Endothelial cell (in vitro differentiated cells): ENCODE results near the gene SEMA6A. TPM values are rescaled to one million over a fixed set of nuclear protein-coding genes. Genes with fewer than 3 reads are reported as not detected.

Source experiments
- DNase-seq: peaks from one replicate; pipeline ENCODE4 v3.0.0; 2021; ENCODE audit warnings: low spot score
- H3K27ac Mint-ChIP-seq: one replicate; pipeline ENCODE4 v1.8.0; 2021; ENCODE audit warnings: mixed read lengths, inconsistent platforms; ENCODE audit not compliant: unreplicated experiment
- H3K27me3 Mint-ChIP-seq: one replicate; pipeline ENCODE4 v1.8.0; 2021; ENCODE audit warnings: mild to moderate bottlenecking, moderate library complexity, mixed read lengths, inconsistent platforms; ENCODE audit not compliant: unreplicated experiment
- H3K36me3 Mint-ChIP-seq: one replicate; pipeline ENCODE4 v1.8.0; 2021; ENCODE audit warnings: mild to moderate bottlenecking, low read depth, mixed read lengths, inconsistent platforms; ENCODE audit not compliant: unreplicated experiment
- H3K4me1 Mint-ChIP-seq: one replicate; pipeline ENCODE4 v1.8.0; 2021; ENCODE audit warnings: mild to moderate bottlenecking, mixed read lengths, inconsistent platforms; ENCODE audit not compliant: unreplicated experiment
- H3K4me3 Mint-ChIP-seq: one replicate; pipeline ENCODE4 v1.8.0; 2021; ENCODE audit warnings: mild to moderate bottlenecking, mixed read lengths, inconsistent platforms; ENCODE audit not compliant: unreplicated experiment
- H3K9me3 Mint-ChIP-seq: one replicate; pipeline ENCODE4 v1.8.0; 2021; ENCODE audit warnings: mixed read lengths, inconsistent platforms; ENCODE audit not compliant: unreplicated experiment
- total RNA-seq: library from RNA; stranded (reverse); fragmentation: NEBNext Ultra II Directional; extraction: Animal tissue kit (Norgen Biotek cat#: 25700); gene quantifications from one replicate; pipeline ENCODE4 v1.2.1, GENCODE V29; 2021; ENCODE audit not compliant: unreplicated experiment
- TF ChIP-seq, protein P1 (sequence below): fragments of 200-600 bp; sonication (generic); IDR thresholded peaks from one replicate; pipeline ENCODE4 v1.5.0; 2021; ENCODE audit warnings: antibody characterized with exemption; ENCODE audit not compliant: unreplicated experiment

SEMA6A gene
- total RNA-seq, 1 donor from 2014 or later: 180 TPM

DNA sequence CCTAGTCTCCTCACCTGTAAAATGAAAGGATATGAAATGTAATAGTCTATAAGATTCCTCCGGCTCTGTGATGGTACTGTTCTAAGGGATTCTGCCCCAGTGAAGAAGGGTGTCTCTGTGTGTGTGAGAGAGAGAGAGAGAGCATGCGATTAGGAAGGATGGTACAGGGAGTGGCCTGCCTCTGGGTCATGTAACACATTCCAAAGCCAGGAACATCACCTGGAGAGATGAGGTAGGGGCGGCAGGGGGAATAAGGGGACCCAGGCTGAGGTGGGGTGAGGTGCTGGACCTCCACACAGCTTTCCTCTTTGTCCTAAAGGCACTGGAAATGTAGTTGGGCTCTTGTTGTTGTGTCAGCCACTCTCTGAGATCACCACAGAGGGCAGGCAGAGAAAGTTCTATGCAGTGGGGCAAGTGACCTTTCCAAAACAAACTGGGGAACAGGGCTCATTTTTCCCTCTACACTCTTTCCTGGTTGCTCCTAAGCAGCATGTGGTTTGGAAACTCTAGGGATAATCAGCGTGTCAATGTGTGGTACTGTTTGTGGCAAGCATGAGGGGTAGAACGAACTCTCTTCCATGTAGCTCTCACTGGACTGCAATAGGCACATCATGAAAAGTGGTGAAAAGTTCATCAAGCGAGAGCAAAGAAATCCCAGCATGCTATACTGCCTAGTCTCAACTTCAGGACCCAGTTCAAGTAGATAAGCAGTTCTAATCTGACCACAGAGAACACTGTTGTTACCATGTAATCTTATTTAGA is 65.0 kb downstream of the SEMA6A start:
- TF ChIP-seq, protein P1, sequence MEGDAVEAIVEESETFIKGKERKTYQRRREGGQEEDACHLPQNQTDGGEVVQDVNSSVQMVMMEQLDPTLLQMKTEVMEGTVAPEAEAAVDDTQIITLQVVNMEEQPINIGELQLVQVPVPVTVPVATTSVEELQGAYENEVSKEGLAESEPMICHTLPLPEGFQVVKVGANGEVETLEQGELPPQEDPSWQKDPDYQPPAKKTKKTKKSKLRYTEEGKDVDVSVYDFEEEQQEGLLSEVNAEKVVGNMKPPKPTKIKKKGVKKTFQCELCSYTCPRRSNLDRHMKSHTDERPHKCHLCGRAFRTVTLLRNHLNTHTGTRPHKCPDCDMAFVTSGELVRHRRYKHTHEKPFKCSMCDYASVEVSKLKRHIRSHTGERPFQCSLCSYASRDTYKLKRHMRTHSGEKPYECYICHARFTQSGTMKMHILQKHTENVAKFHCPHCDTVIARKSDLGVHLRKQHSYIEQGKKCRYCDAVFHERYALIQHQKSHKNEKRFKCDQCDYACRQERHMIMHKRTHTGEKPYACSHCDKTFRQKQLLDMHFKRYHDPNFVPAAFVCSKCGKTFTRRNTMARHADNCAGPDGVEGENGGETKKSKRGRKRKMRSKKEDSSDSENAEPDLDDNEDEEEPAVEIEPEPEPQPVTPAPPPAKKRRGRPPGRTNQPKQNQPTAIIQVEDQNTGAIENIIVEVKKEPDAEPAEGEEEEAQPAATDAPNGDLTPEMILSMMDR: no peak
- H3K27me3 Mint-ChIP-seq: no peaks in the 10 kb centered on the region
- no peak overlapping the region for H3K4me3 Mint-ChIP-seq
- no peaks in the 10 kb centered on the region for H3K9me3 Mint-ChIP-seq
- no peak for DNase-seq
- H3K4me1 Mint-ChIP-seq: peaks cover 33% of the 10 kb centered on the region
- H3K27ac Mint-ChIP-seq: no peak overlapping the region
- H3K36me3 Mint-ChIP-seq: peaks cover 7% of the 10 kb centered on the region

DNA sequence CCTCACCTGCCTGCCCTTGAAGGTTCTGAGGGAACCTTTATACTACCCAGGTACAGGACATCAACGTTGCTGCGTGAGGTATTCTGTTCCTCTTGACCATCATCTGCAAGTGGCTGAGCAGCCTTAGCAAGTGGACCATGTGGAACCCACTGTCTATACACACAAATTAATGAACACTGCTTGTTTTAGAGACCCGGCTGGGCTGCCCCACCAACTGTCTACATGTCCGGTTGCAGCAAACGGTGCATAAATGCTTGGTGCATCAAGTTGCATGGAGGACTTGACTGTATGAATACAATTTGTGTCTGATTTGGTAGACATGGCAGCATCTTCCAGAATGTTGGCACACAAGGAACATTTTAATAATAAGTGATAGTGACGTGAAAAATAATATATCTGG is 65.8 kb downstream of the SEMA6A start:
- H3K27me3 Mint-ChIP-seq: no peaks in the 10 kb centered on the region
- no peak for DNase-seq
- H3K27ac Mint-ChIP-seq: no peak overlapping the region

DNA sequence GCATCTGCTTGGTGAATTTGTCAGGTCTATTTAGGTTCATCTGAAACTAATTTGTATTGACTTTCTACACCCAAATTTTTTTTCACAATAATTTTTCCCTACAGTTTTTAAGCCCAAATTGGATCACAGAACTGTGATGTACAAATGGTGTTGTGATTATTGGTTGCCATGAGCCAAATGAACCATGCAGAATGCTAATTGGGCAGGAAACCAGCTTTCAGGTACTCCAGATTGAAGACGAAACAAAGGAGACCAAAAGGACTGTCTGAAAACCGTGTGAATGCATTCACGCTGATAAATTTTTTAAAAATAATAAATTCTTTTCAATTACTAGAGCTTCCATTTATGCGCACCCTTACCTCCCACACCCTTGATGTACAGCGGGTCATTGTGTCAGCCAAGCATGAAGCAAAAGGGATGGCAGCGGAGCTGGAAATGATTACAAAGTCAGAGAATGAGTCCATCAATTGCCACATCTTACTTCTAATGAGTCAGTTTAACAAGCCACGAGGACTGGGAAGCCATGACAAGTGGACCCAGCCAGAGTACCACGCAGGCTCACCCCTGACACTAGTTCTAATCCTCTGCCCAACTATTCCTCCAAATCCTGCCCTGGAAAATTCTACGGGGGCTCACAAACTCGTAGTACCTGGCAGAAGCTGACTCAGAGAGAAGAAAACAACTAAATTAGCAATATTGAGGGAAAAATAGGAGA is 66.5 kb downstream of the SEMA6A start:
- Mint-ChIP-seq H3K4me1 (peaks cover 33% of the 10 kb centered on the region), H3K27ac (no peak overlapping the region), H3K36me3 (peaks cover 10% of the 10 kb centered on the region), H3K27me3 (no peaks in the 10 kb centered on the region), H3K4me3 (no peak overlapping the region), H3K9me3 (no peaks in the 10 kb centered on the region)
- no peak for DNase-seq
- TF ChIP-seq, protein P1: no peak

More for the DNA sequence above, 65.8 kb downstream of the SEMA6A start:
- peaks cover 33% of the 10 kb centered on the region for H3K4me1 Mint-ChIP-seq
- H3K9me3 Mint-ChIP-seq: no peaks in the 10 kb centered on the region
- peaks cover 12% of the 10 kb centered on the region for H3K36me3 Mint-ChIP-seq
- H3K4me3 Mint-ChIP-seq: no peak overlapping the region
- TF ChIP-seq, protein P1: no peak

DNA sequence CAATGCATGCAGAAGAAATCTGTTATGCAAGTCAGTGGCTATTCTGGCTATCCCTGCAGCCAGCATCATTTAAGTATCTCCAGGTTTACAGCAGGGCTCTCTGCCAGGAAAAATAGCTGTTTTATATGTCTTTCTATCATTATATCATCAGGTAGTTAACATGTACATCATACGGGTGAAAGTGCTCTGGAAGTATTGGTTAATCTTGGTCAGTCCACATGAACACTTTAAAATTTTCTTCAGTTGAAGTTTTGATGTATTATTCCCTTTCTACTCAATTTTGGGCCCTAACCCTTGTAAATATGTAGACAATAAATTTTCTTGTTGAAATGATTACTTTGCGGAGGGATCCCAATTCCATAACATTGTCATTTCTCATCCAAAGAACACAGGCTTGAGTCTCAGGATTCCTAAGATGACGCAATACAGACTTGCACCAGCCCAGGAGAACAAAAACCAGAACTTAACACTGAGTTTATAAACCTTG is 67.5 kb downstream of the SEMA6A start:
- peaks cover 14% of the 10 kb centered on the region for H3K36me3 Mint-ChIP-seq
- no peak overlapping the region for H3K4me3 Mint-ChIP-seq
- no peak for DNase-seq
- H3K9me3 Mint-ChIP-seq: no peaks in the 10 kb centered on the region
- H3K27me3 Mint-ChIP-seq: no peaks in the 10 kb centered on the region
- peaks cover 34% of the 10 kb centered on the region for H3K4me1 Mint-ChIP-seq
- TF ChIP-seq, protein P1: no peak
- no peak overlapping the region for H3K27ac Mint-ChIP-seq

DNA sequence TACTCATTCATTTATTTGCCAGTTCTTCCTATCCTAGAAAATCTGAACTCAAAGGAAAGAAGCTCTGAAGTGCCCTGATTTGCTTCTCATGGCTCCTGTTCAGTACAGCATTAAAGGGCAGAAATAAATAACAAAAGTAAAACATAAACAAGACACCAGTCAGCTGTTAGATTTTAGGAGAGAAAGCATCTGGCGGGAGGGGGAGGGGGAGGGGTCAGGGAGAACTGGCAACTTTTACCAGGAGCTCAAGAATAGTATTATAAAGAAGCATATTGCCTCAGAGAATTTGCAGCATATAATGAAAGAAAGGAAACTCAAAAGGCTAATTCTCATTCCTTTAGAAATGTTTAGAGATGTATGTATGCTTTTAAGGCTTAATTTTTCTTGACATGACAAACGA is 68.1 kb downstream of the SEMA6A start:
- peaks cover 30% of the 10 kb centered on the region for H3K4me1 Mint-ChIP-seq
- TF ChIP-seq, protein P1: no peak
- H3K27ac Mint-ChIP-seq: no peak overlapping the region
- H3K36me3 Mint-ChIP-seq: peaks cover 19% of the 10 kb centered on the region
- no peak overlapping the region for H3K4me3 Mint-ChIP-seq
- no peaks in the 10 kb centered on the region for H3K9me3 Mint-ChIP-seq
- no peak for DNase-seq
- H3K27me3 Mint-ChIP-seq: no peaks in the 10 kb centered on the region
